HepG2 (cell line): ENCODE results near the gene POU6F1. TPM values are rescaled to one million over a fixed set of nuclear protein-coding genes. Genes with fewer than 3 reads are reported as not detected.

ENCODE experiments used
- CENPT ChIP-seq: sonication (generic); formaldehyde crosslinking; IDR thresholded peaks from 2 replicates; pipeline ENCODE4 v1.8.0; 2022; ENCODE audit warnings: low read depth, mild to moderate bottlenecking, moderate library complexity, missing genetic modification reagents
- DMAP1 ChIP-seq: IDR thresholded peaks from 2 replicates; pipeline ENCODE4 v1.6.1; 2016
- ESRRA ChIP-seq: sonication (generic); formaldehyde crosslinking; IDR thresholded peaks from 2 replicates; pipeline ENCODE4 v1.5.1; 2020; ENCODE audit warnings: mild to moderate bottlenecking, low read depth, missing genetic modification reagents
- FOXM1 ChIP-seq: sonication (generic); formaldehyde crosslinking; IDR thresholded peaks from 2 replicates; pipeline ENCODE4 v1.5.0; 2020; ENCODE audit warnings: missing genetic modification reagents
- IRF2 ChIP-seq: IDR thresholded peaks from 2 replicates; pipeline ENCODE4 v1.6.1; 2018; ENCODE audit warnings: missing genetic modification reagents, missing compliant biosample characterization
- NONO ChIP-seq, 2 experiments: fragments of 450-650 bp in 1 of 2; sonication (generic) in 1 of 2; formaldehyde crosslinking in 1 of 2; IDR thresholded peaks in 1 of 2; conservative IDR thresholded peaks in 1 of 2; 2 replicates each; pipeline versions ENCODE4 v1.6.1 to v1.8.0; 2017 to 2022; ENCODE audit warnings: mild to moderate bottlenecking in 1 of 2, missing genetic modification reagents in 1 of 2, moderate library complexity in 1 of 2
- RAD21 ChIP-seq: fragments of 450-650 bp; formaldehyde crosslinking; IDR thresholded peaks from 2 replicates; pipeline ENCODE4 v1.5.0; 2020; ENCODE audit warnings: mild to moderate bottlenecking
- SUZ12 ChIP-seq: fragments of 150-350 bp; IDR thresholded peaks from 2 replicates; pipeline ENCODE4 v1.6.1; 2014; ENCODE audit warnings: low read depth, low read length
- THYN1 ChIP-seq: sonication (generic); formaldehyde crosslinking; IDR thresholded peaks from 2 replicates; pipeline ENCODE4 v1.8.1; 2023; ENCODE audit warnings: low read depth, mild to moderate bottlenecking, moderate library complexity, missing genetic modification reagents, borderline replicate concordance
- ZMYM2 ChIP-seq: sonication (generic); formaldehyde crosslinking; IDR thresholded peaks from 2 replicates; pipeline ENCODE4 v1.8.0; 2022; ENCODE audit warnings: mild to moderate bottlenecking, missing genetic modification reagents
- ZNF12 ChIP-seq: sonication (generic); formaldehyde crosslinking; IDR thresholded peaks from 2 replicates; pipeline ENCODE4 v1.5.0; 2020; ENCODE audit warnings: missing genetic modification reagents
- ZNF205 ChIP-seq: IDR thresholded peaks from 2 replicates; pipeline ENCODE4 v1.6.1; 2018; ENCODE audit warnings: missing biosample characterization, missing genetic modification reagents
- ZNF263 ChIP-seq: sonication (generic); formaldehyde crosslinking; IDR thresholded peaks from 2 replicates; pipeline ENCODE4 v1.4.0; 2020; ENCODE audit warnings: missing genetic modification reagents
- ZNF616 ChIP-seq: sonication (generic); formaldehyde crosslinking; IDR thresholded peaks from 2 replicates; pipeline ENCODE4 v1.5.0; 2020; ENCODE audit warnings: low read depth, mild to moderate bottlenecking, missing genetic modification reagents
- ZNF75D ChIP-seq: sonication (generic); formaldehyde crosslinking; IDR thresholded peaks from 2 replicates; pipeline ENCODE4 v1.8.1; 2023; ENCODE audit warnings: missing genetic modification reagents, mild to moderate bottlenecking, borderline replicate concordance
- ZNF850 ChIP-seq: sonication (generic); formaldehyde crosslinking; conservative IDR thresholded peaks from 2 replicates; pipeline ENCODE4 v1.9.0; 2021; ENCODE audit warnings: mild to moderate bottlenecking, missing genetic modification reagents
- polyA plus RNA-seq, 8 experiments: library from polyadenylated mRNA; depleted of rRNA in 3 of 8; stranded (reverse) in 7 of 8; unstranded in 1 of 8; fragments of >200 nt; fragmentation: Illumina TruSeq in 4 of 8; extraction: Trizol in 4 of 8; gene quantifications; 2 replicates each; pipeline versions ENCODE4 v1.2.1 to v1.2.3, GENCODE V29; 2011 to 2016; ENCODE audit warnings: low read depth in 4 of 8, missing spikeins in 1 of 8, mixed read lengths in 1 of 8; ENCODE audit not compliant: insufficient read depth in 1 of 8
- total RNA-seq, 5 experiments: library from RNA; depleted of rRNA; stranded (reverse); fragments of >200 nt; fragmentation: Illumina TruSeq; extraction: Trizol; gene quantifications; 2 replicates each; pipeline ENCODE4 v1.2.3, GENCODE V29; 2016; ENCODE audit warnings: low read depth in 1 of 5
- TF ChIP-seq, protein P1 (sequence below): sonication (generic); formaldehyde crosslinking; IDR thresholded peaks from 2 replicates; pipeline ENCODE4 v1.4.0; 2020; ENCODE audit warnings: mild to moderate bottlenecking, missing genetic modification reagents
- TF ChIP-seq, protein P2 (sequence below): sonication (generic); formaldehyde crosslinking; IDR thresholded peaks from 2 replicates; pipeline ENCODE4 v1.9.0; 2021; ENCODE audit warnings: missing genetic modification reagents, mild to moderate bottlenecking, borderline replicate concordance
- TF ChIP-seq, protein P3 (sequence below): sonication (generic); formaldehyde crosslinking; IDR thresholded peaks from 2 replicates; pipeline ENCODE4; 2020; ENCODE audit warnings: missing genetic modification reagents, mild to moderate bottlenecking, borderline replicate concordance

The POU6F1 gene
- total and polyA plus RNA-seq, 2 of the 13 experiments (the other 11 are each of a cell fraction or from before 2014, with no cell fraction given) = 0.48 to 0.51 TPM

DNA sequence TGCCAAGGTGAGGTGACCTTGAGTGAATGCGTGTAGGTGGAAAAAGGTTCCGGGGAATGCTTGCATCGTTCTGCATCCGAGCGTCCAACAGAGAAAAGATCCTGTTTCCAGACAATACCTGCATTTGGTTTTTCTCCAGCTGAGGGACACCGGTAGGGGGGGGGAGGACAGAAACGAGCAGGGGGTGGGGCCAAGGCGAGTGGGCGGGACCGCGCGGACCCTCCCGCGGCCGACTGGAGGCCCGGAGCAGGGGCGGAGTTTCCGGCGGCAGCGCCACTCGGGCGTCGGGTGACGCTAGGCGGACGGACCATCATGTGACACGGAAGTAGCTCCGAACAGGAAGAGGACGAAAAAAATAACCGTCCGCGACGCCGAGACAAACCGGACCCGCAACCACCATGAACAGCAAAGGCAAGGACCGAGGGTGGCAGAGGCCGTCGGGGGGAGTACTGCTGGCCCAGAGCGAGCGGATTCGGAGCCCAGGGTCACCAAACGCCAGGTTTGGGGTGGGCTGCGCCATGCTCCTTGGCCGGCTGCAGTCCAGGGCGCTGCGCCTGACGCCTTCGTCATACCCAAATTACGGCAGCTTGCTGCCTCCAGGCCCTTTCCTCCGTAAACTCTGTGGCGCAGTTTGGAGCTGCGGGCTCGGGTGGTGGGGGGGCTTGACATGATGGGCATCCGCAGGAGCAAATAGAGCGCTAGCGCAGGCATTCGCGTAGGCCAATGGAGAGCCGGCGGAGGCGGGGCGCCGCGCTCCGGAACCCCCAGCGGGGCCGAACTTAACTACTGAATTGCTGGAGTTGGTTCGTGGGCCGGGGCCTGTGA lies 20.9 kb upstream of the POU6F1 start, which contains the start of gene DAZAP2 (continued):
- TF ChIP-seq CENPT (CRISPR knock-in tag) (no peak), NONO (IDR thresholded peaks at IDR 0.05) (no peak), NONO (CRISPR knock-in tag; conservative IDR thresholded peaks at IDR 0.05) (peak; percentile 53; the same call in 1 of the 2 replicates), SUZ12 (no peak), ZNF75D (no peak), DMAP1 (CRISPR knock-in tag) (peak; percentile 76; the same call in 1 of the 2 replicates), THYN1 (CRISPR knock-in tag) (no peak), ZNF263 (CRISPR knock-in tag) (peak; percentile 52; the same call in 1 of the 2 replicates), ZNF12 (0 out of 2 replicates have a peak, but pooled peaks have one; percentile 20), FOXM1 (CRISPR knock-in tag) (no peak), ZNF205 (CRISPR knock-in tag) (0 out of 2 replicates have a peak, but pooled peaks have one; percentile 25), ESRRA (CRISPR knock-in tag) (no peak), RAD21 (CRISPR knock-in tag) (peak; percentile 37; the same call in 1 of the 2 replicates), ZNF850 (CRISPR knock-in tag) (no peak), ZNF616 (no peak), IRF2 (CRISPR knock-in tag) (peak; percentile 25; the same call in 1 of the 2 replicates), ZMYM2 (no peak)
- TF ChIP-seq, protein P1, sequence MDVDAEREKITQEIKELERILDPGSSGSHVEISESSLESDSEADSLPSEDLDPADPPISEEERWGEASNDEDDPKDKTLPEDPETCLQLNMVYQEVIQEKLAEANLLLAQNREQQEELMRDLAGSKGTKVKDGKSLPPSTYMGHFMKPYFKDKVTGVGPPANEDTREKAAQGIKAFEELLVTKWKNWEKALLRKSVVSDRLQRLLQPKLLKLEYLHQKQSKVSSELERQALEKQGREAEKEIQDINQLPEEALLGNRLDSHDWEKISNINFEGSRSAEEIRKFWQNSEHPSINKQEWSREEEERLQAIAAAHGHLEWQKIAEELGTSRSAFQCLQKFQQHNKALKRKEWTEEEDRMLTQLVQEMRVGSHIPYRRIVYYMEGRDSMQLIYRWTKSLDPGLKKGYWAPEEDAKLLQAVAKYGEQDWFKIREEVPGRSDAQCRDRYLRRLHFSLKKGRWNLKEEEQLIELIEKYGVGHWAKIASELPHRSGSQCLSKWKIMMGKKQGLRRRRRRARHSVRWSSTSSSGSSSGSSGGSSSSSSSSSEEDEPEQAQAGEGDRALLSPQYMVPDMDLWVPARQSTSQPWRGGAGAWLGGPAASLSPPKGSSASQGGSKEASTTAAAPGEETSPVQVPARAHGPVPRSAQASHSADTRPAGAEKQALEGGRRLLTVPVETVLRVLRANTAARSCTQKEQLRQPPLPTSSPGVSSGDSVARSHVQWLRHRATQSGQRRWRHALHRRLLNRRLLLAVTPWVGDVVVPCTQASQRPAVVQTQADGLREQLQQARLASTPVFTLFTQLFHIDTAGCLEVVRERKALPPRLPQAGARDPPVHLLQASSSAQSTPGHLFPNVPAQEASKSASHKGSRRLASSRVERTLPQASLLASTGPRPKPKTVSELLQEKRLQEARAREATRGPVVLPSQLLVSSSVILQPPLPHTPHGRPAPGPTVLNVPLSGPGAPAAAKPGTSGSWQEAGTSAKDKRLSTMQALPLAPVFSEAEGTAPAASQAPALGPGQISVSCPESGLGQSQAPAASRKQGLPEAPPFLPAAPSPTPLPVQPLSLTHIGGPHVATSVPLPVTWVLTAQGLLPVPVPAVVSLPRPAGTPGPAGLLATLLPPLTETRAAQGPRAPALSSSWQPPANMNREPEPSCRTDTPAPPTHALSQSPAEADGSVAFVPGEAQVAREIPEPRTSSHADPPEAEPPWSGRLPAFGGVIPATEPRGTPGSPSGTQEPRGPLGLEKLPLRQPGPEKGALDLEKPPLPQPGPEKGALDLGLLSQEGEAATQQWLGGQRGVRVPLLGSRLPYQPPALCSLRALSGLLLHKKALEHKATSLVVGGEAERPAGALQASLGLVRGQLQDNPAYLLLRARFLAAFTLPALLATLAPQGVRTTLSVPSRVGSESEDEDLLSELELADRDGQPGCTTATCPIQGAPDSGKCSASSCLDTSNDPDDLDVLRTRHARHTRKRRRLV = no peak
- TF ChIP-seq, protein P2, sequence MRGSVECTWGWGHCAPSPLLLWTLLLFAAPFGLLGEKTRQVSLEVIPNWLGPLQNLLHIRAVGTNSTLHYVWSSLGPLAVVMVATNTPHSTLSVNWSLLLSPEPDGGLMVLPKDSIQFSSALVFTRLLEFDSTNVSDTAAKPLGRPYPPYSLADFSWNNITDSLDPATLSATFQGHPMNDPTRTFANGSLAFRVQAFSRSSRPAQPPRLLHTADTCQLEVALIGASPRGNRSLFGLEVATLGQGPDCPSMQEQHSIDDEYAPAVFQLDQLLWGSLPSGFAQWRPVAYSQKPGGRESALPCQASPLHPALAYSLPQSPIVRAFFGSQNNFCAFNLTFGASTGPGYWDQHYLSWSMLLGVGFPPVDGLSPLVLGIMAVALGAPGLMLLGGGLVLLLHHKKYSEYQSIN (CRISPR knock-in tag) = no peak
- TF ChIP-seq, protein P3, sequence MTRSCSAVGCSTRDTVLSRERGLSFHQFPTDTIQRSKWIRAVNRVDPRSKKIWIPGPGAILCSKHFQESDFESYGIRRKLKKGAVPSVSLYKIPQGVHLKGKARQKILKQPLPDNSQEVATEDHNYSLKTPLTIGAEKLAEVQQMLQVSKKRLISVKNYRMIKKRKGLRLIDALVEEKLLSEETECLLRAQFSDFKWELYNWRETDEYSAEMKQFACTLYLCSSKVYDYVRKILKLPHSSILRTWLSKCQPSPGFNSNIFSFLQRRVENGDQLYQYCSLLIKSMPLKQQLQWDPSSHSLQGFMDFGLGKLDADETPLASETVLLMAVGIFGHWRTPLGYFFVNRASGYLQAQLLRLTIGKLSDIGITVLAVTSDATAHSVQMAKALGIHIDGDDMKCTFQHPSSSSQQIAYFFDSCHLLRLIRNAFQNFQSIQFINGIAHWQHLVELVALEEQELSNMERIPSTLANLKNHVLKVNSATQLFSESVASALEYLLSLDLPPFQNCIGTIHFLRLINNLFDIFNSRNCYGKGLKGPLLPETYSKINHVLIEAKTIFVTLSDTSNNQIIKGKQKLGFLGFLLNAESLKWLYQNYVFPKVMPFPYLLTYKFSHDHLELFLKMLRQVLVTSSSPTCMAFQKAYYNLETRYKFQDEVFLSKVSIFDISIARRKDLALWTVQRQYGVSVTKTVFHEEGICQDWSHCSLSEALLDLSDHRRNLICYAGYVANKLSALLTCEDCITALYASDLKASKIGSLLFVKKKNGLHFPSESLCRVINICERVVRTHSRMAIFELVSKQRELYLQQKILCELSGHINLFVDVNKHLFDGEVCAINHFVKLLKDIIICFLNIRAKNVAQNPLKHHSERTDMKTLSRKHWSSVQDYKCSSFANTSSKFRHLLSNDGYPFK (CRISPR knock-in tag) = 0 out of 2 replicates have a peak, but pooled peaks have one; percentile 65
